IPS-NIHi7 (cell line): Measurements from ENCODE around the gene PARD3B.

ENCODE experiments used
- DNase-seq: peaks from one replicate; pipeline ENCODE4 v3.0.0; 2012; ENCODE audit warnings: mixed read lengths; ENCODE audit errors: extremely low spot score

The PARD3B gene

DNA sequence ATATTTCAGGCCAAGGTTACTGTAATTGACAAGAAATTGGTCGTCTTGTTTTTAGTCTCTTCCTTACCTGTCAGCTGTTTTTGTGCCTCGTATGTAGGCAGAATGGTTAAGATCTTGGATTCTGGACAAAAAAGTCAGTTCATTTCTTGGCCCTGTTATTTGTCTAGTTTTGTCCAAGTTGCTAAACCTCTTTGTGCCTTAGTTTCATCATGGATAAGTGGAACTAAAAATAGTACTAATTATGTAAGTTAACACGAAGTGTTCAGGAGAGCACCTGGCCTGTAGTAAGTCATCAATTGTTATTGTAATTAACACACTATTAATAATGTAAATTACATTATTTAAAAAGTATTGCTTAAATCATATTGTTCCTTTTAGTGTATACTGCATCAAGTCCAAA, 148.0 kb downstream of the PARD3B start:
- no peak for DNase-seq

DNA sequence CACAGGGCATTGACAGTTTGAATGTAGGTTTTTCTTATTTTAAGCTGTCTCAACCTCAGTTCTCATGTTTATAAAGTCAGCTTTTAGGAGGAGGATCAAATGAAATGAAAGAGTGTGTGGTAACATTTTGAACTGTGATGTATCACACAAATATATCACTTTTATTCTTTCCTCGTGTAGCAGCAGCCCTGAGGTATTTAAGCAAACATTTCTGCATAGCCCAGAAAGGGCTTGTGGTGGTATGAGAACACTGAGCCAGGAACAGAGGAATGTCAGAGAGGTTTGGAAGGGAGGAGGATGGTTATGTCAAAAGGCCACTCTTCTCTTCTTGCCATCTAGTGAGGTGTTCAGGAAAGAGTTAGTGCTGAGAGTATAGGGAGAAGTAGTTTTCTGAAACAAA, 150.2 kb downstream of the PARD3B start:
- DNase-seq: peak; percentile 10

DNA sequence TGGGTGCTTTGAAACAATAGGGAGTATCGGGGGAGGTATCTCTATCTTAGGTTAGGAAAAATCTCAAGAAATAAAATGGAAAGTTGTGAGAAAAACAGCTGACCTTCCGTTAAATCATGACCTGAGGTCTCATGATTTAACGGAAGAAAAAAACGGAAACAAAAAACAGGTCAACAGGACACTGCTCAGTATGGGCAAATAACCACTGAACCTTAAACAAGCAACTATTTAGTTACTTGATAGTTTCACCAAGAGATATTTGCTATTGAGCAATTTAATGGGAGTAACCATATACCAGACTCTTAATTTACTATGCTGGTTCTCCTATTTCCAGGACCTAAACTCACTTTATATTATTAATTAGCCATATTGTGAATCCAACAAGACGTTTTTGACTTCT, 150.8 kb downstream of the PARD3B start:
- no peak for DNase-seq

DNA sequence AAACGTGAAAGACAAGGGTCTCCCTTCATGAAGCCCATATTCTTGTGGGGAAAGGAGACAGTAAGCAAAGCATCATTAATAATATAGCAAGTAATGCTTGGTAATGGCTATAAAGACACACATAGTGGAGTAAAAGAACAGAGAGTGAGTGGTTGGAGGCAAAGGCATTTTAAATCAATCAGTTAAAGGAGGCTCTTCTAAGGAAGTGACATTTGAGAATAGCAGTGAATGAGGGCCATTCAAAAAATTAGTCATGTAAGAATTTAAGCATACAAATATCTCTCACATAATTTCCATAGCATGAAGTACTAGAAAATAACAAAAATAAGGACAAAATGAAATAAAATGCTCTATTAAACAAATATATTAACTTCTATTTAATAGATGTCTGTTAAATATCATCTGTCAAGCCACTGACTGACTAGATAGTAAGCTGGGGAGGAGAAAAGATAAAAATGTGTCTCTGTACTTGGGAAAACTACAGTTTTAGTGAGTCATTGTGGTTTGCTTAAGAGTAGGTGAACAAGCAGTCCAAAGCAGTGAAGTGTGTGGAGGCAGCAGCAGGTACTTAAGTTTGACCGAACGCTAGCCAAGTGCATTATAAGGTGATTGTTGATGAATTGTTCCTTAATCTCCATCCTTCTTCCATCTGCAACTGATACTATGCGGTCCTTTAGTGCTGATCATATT, 160.1 kb downstream of the PARD3B start:
- no peak for DNase-seq

DNA sequence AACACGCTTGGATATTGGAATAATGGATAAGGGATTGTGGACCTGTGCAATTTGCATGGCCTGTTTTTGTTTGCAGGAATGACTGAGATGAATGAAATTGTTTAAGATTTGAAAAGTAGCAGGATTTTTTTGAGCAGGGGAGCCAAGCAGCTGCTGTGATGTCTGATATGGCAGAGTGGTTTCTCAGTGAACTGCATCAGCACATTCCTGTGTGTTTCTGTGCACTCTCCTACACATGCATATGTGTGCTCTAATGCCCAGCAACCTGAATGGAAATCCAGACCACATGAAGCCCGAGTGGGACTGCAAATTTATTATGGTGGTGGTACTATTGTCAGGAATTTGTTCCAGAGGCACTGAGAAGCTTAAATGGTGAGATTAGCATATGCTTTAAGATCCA, 161.7 kb downstream of the PARD3B start:
- DNase-seq: no peak

DNA sequence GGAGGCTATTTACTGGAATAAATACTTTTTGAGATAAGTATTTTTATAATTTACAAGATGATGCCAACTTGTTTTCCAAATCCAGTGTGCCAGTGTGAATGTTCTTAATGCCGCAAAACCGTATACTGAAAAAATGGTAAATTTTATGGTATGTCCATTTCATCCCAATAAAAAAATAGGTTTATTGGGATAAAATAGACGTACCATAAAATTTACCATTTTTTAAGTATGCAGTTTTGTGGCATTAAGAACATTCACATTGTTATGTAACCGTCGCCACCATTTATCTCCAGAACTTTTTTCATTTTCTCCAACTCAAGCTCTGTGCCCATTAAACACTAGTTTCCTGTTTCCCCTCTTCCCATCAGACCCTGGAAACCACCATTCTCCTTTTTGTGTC, 167.9 kb downstream of the PARD3B start:
- no peak for DNase-seq

DNA sequence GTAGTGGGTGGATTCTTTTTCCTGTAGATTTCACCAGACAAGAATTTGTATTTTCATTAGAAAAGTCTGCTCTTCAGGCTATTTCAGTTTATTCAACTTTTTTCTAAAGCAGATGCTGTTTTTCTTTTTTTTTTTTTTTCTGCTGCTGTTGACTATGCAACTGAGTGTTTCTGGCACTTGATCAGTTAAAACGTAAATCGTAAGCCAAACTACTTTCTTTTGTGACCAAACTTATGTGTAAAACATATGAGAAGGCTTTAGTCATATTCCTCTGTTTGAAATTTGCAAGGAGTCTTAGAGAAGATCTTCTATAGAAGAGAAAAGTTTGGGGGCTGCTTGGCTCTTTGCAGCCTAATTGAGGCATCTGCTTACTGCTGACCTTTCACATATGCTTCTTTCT, 170.1 kb downstream of the PARD3B start:
- DNase-seq: no peak

DNA sequence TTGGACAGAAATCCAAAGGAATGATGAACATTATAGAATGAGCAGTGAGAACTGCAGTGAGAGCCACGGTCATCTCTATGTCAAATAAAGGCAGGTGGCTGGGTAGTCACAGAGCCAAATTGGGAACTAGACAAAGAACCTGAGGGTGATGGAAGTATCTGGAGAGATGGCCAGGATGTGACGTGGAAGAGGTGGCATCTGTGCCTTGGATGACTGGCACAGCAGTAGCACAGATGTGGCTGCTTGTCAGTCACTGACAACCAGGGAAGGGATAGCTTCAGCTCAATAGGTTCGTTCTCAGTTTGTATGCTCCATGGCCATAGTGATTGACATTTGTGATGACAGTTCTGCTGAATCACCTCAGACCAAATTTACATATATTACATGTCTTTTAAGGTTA, 172.3 kb downstream of the PARD3B start:
- DNase-seq: no peak

DNA sequence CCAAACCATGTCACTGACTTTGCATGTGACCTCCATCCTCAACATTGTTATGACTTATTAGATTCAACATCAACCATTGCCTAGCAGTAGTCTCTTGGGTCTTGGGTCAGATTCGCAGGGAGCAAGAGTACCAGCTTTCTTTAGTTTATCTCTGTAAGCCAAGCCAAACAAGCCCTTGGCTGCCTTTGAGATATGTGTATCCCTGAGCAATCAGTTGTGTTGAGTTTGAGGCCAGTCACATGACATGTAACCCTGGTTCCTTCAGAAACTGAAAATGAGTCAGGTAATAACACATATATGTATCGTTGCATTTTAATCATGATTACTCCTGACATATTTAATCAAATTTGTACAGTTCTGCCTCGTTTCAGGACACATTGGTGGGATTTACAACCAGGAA, 173.3 kb downstream of the PARD3B start:
- DNase-seq: no peak

DNA sequence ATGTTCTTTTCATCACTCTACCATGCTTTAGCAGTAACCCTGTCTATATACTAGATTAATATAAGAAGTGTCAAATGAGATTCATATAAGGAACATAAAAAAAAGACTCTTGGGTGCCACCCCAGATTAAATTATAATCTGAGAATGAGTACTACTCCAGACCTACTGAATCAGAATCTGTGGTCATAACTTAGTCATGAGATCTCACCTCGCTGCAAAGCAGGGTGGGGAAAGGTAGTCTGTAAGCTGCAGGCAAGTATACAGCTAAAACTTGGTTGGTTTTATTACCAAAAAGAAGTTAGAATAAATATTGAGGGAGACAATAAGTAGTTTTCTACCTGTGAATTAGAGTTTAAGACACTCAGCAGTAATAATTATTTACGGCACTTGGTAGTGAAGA, 175.6 kb downstream of the PARD3B start:
- no peak for DNase-seq

DNA sequence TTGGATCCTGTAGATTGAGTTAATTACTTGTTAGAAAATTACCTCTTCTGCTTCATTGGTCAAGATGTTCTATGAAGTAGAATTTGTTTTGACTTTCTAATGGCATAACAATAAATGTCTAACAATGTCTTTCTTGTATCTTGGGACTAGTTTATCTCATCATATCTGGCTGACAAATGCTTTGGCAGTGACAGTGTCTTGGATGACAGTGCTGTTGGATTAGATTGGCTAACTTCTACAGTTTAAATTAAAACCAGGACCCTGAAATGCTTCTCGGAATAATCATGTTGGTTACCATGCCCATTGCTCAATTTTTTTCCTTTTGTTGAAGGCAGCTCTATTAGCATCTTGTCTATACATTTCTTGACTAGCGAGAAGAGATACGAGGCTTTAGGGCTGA, 176.9 kb downstream of the PARD3B start:
- no peak for DNase-seq

DNA sequence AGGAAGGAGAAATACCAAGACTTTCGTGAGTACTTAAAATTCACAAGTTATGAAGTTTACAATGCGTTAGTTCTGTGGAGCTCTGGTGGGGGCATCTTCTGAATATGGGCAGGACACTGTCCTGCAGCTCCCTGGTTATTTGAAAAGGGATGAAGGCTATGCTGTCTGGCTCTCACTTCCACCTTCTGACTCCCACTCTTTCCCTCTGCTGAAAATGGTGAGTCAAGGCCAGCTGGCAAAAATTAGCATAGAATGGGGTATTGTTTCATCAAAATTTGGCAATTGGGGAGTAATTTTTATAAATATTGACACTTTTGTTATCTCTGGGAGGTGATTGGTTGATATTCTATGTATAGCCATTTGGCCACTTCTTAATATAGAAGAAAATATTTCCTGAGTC, 177.4 kb downstream of the PARD3B start:
- DNase-seq: no peak

DNA sequence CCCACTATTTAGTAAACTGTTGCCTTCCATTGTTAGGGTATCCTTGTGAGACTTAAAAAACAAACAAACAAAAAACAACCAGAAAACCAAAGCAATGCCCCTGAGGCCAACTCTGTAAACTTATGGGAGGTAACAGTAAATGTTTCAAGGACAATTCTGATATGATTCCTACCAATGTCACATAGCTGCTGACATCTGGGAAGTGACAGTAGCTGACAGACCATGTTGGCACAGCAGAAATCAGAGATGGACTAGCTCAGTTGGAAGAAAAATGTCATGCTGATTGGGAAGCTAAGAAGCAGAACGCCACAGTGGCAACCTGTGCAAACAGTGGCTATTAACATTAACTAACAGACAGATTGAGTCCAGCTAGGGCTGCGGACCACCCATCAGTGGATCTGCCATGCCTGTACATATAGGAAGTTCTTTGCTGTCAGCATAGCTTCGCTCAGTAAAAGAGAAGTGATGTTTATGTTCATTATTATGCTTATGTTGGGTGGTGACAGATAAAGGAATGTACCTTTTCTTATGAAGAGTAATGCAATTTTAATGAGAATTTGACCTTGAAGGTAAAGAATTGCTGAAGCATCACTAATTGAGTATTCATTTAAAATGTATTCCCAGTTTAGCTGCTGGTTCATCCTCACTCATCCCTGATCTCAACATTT, 180.6 kb downstream of the PARD3B start:
- no peak for DNase-seq

DNA sequence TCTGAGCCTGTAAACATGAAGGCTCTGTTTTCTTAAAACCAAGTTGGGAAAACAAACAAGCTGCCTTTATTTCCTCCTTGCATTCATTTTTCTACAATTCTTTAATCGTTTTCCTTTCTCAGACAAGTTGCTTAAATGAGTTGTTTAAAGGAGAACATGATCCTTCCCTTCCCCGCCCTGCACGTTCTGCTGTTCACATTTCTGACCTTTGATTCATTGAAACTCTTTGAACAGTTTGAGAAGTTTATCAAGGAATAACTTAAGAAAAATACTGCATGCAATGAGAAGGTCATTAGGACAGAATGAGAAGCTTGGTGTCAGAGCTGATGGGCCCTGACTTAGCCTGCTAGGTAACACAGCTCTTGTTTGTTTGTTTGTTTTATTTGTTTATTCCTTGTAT, 181.6 kb downstream of the PARD3B start:
- no peak for DNase-seq

DNA sequence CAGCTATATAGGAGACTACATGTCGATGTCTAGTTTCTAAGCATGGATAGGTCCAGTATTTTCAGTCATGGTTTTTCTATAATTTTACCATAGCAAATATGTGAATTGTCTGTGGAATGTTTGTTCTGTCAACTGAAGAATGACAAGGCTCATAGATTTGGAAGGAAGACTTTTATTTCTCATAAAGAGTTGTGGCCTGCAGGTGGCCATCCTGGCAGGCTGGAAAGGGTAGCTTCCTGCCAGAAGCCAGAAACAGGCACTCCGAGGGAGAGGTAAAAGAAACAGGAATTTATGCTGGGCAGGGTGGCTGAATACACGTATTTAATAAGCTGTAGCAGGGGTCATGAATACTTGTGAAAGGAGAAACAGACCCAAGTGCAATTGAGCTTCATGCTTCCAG, 182.1 kb downstream of the PARD3B start:
- no peak for DNase-seq

DNA sequence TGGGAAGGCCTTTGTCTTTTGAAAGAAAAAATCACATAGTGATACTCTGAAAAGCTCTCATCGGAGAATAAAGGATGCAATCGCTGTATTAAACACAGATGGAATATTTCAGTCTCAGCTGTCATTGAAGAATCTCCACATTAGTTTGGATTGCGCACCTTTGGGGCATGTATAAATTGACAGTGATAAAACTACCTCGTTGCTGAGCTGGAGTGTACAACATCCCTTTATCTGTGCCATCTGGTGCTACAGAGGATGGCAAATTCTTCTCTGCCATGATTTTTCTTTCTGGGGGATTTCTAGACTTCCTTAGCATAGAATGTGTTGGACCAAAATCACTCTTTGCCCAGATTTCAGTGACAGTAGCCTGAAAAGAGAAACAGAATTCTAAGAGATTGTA, 185.3 kb downstream of the PARD3B start:
- DNase-seq: no peak

DNA sequence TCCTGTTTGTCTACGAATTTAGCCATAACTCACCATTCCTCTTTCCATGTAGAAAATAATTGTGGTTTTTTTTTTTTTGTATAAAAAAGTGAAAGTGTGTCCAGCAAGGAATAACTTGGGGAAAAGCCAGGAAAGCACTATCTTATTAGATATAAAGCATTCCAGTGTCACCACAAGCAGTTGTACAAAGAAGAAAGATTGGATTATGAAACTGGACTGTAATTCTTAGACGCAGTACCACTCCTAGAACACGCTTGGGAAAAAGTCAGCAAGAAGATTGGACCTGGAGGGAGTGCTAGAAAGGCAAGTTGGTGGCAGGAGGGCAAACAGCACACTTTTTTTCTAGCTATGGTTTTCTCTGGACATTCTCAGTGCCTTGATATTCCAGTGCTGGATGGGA, 186.7 kb downstream of the PARD3B start:
- DNase-seq: no peak

DNA sequence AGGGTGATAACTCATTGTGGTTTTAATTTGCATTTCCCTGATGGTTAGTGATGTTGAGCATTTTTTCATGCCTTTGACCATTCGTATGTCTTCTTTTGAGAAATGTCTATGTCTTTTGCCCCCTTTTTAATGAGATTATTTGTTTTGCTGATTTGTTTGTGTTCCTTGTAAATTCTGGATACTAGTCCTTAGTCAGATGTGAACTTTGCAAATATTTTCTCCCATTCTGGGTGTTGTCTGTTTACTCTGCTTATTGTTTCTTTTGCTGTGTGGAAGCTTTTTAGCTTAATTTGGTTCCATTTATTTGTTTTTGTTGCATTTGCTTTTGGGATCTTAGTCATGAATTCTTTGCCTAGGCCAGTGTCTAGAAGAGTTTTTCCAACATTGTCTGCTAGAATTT, 192.0 kb downstream of the PARD3B start:
- DNase-seq: no peak

DNA sequence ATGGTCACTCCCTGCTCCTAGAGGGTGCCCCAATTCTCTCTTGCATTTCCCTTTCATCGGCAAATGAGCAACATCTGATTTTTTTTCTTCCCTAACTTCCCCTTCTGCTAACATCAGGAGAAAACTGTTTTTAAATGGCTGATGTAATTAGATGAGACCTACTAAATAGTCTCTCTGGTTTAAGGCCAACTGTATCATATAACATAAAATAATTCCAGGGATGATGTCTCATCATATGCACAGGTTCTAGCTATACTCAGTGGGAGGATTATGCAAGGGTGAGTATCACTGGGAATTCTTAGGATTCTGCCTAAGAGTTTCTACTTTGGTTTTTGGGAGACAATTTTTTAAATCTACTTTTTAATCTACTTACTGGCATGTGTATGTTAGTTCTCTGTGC, 193.4 kb downstream of the PARD3B start:
- no peak for DNase-seq

DNA sequence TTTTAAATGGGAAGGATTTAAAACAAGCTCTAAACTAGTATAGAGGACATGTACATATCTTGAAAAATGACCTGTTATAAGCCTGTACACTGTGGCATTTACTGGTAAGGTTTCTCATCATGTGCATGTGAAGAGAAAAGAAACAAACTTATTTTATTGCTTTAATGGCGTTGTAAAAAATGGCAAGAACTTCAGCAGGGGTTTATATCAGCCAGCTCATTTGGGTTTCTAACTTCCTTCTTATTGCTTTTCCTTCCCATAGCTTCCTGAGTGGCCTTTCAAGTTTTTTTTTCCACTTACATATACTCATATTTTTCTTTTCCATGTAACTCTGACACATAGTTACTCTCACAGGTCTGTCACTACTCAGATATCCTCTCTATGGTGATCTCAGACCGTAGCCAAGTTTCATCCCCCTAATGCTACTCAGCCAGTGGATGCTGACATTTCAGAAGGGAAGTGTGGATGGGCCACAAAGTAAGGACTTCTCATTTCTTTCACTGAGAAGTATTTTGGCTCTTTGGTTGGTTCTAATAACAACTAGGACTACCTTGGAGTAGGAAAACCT, 198.2 kb downstream of the PARD3B start:
- DNase-seq: no peak

DNA sequence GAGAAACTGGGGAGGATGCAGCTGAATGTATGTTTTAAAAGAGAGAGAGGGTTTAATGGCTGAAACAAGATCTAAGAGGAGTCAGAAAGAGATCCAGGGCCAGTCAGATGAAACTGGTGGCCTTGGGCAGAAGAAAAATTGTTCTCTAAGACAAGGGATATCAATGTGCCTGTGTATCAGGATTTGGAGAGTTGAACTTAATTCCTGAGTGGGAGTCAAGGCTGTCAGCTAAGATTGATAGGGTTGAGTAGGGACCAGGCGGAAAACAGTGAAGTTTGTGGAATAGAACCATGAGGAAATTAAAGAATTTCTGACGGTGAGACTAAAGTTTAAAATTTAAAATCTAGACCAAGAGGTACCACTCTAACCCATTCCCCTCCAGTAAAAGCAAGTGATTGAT, 199.2 kb downstream of the PARD3B start:
- DNase-seq: no peak

DNA sequence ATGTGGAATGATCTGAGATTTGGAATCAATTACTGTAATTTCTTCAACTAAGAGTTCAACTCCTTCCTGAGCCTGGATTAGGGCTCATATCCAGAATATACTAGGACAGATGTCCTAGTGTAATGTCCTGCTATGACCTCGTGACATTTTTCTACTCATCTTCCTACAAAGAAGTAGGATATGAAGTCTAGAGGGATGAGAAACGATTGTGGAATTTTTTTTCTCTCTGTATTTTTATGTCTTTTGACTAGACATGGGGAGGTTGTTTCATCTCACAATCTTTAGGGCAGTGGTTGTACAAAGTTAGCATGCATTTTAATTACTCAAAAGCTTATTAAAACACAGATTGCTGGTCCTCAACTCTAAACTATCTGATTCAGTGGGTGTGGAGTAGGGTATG, 203.0 kb downstream of the PARD3B start:
- DNase-seq: no peak

DNA sequence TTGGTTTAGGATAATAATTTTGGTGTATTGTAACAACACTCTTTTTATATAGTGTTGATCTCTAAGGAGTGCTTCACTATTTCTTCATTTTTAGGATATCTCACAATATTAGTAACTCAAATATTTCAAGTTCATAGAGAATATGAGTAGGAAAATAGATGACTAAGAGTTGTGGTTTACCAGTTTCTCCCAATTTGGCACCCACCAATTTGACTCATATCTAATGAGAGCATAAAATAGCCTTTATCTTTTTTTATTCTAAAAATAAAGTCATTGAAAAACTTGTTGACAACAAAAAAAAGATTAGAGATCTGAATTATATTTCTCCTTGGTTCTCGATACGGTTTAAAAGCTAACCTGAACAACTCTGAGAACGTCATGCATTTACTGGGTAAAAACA, 204.0 kb downstream of the PARD3B start:
- DNase-seq: no peak

DNA sequence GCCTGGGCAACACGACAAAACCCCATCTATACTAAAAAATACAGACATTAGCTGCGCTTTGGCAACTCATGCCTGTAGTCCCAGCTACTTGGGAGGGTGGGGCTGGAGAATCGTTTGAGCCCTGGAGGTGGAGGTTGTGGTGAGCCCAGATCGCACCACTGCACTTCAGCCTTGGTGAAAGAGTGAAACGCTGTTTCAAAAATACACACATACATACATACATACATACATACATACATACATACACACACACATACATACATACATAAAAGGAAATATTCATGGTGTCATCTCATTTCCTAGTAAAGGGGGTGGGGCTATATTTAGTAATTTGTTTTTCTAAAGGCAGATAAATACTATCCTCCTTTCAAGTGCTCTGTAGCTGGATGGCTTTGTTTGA, 205.1 kb downstream of the PARD3B start:
- DNase-seq: no peak
